Gastrocnemius medialis (tissue), 4 donors: ENCODE results near the gene GLDC.

Experiments
- CTCF ChIP-seq, 5 experiments: fragments of 450-650 bp in 3 of 5; fragments of 200-600 bp in 2 of 5; sonication (generic) in 2 of 5; IDR thresholded peaks in 4 of 5; conservative IDR thresholded peaks in 1 of 5; 1 replicate in 4 of 5; 2 replicates in 1 of 5; pipeline ENCODE4 v1.5.1; 2016 to 2019; ENCODE audit warnings: antibody characterized with exemption in 5 of 5, mild to moderate bottlenecking in 3 of 5, moderate library complexity in 3 of 5
- POLR2A ChIP-seq, 2 donors: fragments of 450-650 bp; IDR thresholded peaks; one replicate each; pipeline ENCODE4 v1.6.1; 2017; ENCODE audit warnings: antibody characterized with exemption in 2 of 2, mild to moderate bottlenecking in 2 of 2, moderate library complexity in 2 of 2

- TF ChIP-seq CTCF (IDR thresholded peaks at IDR 0.05 in 4 of 5, conservative IDR thresholded peaks at IDR 0.05 in 1 of 5) (no peak), POLR2A (IDR thresholded peaks at IDR 0.05) (no peak)
These were observed 156.4 kb downstream of the GLDC start for GRCh38 chr9:6489099-6489498.
